ENCODE data around the gene FXYD4.

The FXYD4 gene

GRCh38 chr10:43355749-43356371 lies 15.6 kb upstream of the FXYD4 start:
- Histone ChIP-seq H3K18ac (ENCODE audit: low read length) (no peak overlapping the region), H3K23ac (ENCODE audit: low read length) (no peak overlapping the region), H4K91ac (ENCODE audit: low read depth, low read length) (no peak overlapping the region), H4K12ac (ENCODE audit: low read depth, low read length) (no peak overlapping the region), H3K27ac (ENCODE audit: low read depth, low read length) (no peak overlapping the region), H3K9ac (ENCODE audit: low read length) (no peak overlapping the region), H3K79me1 (ENCODE audit: low read length) (no peaks in the 10 kb centered on the region), H2BK120ac (ENCODE audit: insufficient read depth, low read length, poor library complexity) (no peak overlapping the region), H3K4me3 (ENCODE audit: low read depth, low read length) (no peak overlapping the region), H3K79me2 (ENCODE audit: control insufficient read depth, insufficient read depth, low read length, poor library complexity) (no peaks in the 10 kb centered on the region), H3K4ac (ENCODE audit: low read depth, low read length) (no peak overlapping the region), H3K4me2 (ENCODE audit: low read length) (no peak overlapping the region), H3K9me3 (ENCODE audit: insufficient read depth, low read depth, low read length) (no peaks in the 10 kb centered on the region), H3K4me1 (ENCODE audit: control insufficient read depth in 1 of 2, insufficient read depth in 2 of 2, low read length in 2 of 2) (peaks cover under 1% of the 10 kb centered on the region in 2 experiments), H2BK5ac (ENCODE audit: low read depth, low read length, poor library complexity) (no peak overlapping the region), H4K8ac (ENCODE audit: low read depth, low read length) (no peak overlapping the region), H3K14ac (ENCODE audit: low read length) (no peak overlapping the region), H3K27me3 (ENCODE audit: insufficient read depth, low read length) (no peaks in the 10 kb centered on the region), H2BK12ac (ENCODE audit: low read length) (no peak overlapping the region), H2AFZ (ENCODE audit: insufficient read depth, low read length, poor library complexity) (no peak overlapping the region), H2AK5ac (ENCODE audit: low read length) (no peak overlapping the region), H3K36me3 (ENCODE audit: control insufficient read depth in 1 of 2, insufficient read depth in 2 of 2, low read length in 2 of 2) (no peaks in the 10 kb centered on the region)
- no peak for DNase-seq
- no CpG with 5 or more reads among the region's 4 CpGs for WGBS (ENCODE audit: extremely low coverage, insufficient coverage, insufficient read length)

- no peak overlapping the region for H2AK5ac ChIP-seq (ENCODE audit: low read length)
- H3K18ac ChIP-seq (ENCODE audit: low read length), result no peak overlapping the region
- no peak overlapping the region for H4K91ac ChIP-seq (ENCODE audit: low read depth, low read length)
- no peaks in the 10 kb centered on the region for H3K9me3 ChIP-seq (ENCODE audit: insufficient read depth, low read depth, low read length)
- no peak overlapping the region for H2BK5ac ChIP-seq (ENCODE audit: low read depth, low read length, poor library complexity)
- no peak overlapping the region for H2BK120ac ChIP-seq (ENCODE audit: insufficient read depth, low read length, poor library complexity)
- WGBS (ENCODE audit: extremely low coverage, insufficient coverage, insufficient read length), result no CpG with 5 or more reads among the region's 6 CpGs
- no peak overlapping the region for H3K9ac ChIP-seq (ENCODE audit: low read length)
- no peak for DNase-seq
- H4K12ac ChIP-seq (ENCODE audit: low read depth, low read length), result no peak overlapping the region
- H4K8ac ChIP-seq (ENCODE audit: low read depth, low read length), result no peak overlapping the region
- H2AFZ ChIP-seq (ENCODE audit: insufficient read depth, low read length, poor library complexity), result no peak overlapping the region
- H3K36me3 ChIP-seq (ENCODE audit: control insufficient read depth in 1 of 2, insufficient read depth in 2 of 2, low read length in 2 of 2), result no peaks in the 10 kb centered on the region
- H3K4me3 ChIP-seq (ENCODE audit: low read depth, low read length), result no peak overlapping the region
- H3K4me2 ChIP-seq (ENCODE audit: low read length), result no peak overlapping the region
- peaks cover 7 to 8% of the 10 kb centered on the region in 2 experiments for H3K4me1 ChIP-seq (ENCODE audit: control insufficient read depth in 1 of 2, insufficient read depth in 2 of 2, low read length in 2 of 2)
- H3K14ac ChIP-seq (ENCODE audit: low read length), result no peak overlapping the region
- no peaks in the 10 kb centered on the region for H3K27me3 ChIP-seq (ENCODE audit: insufficient read depth, low read length)
- H2BK12ac ChIP-seq (ENCODE audit: low read length), result no peak overlapping the region
- H3K79me1 ChIP-seq (ENCODE audit: low read length), result peaks cover 9% of the 10 kb centered on the region
- no peak overlapping the region for H3K27ac ChIP-seq (ENCODE audit: low read depth, low read length)
- no peak overlapping the region for H3K23ac ChIP-seq (ENCODE audit: low read length)
- no peak overlapping the region for H3K4ac ChIP-seq (ENCODE audit: low read depth, low read length)
- H3K79me2 ChIP-seq (ENCODE audit: control insufficient read depth, insufficient read depth, low read length, poor library complexity), result peaks cover 3% of the 10 kb centered on the region
Observed at GRCh38 chr10:43360086-43360485, 11.3 kb upstream of the FXYD4 start.

- H4K91ac ChIP-seq (ENCODE audit: low read depth, low read length), result peak overlapping the region; percentile 42
- H3K23ac ChIP-seq (ENCODE audit: low read length), result no peak overlapping the region
- no peak overlapping the region for H3K4ac ChIP-seq (ENCODE audit: low read depth, low read length)
- H3K27me3 ChIP-seq (ENCODE audit: insufficient read depth, low read length), result no peaks in the 10 kb centered on the region
- no peak for DNase-seq
- no CpG with 5 or more reads among the region's 21 CpGs for WGBS (ENCODE audit: extremely low coverage, insufficient coverage, insufficient read length)
- peaks cover 7 to 8% of the 10 kb centered on the region in 2 experiments for H3K4me1 ChIP-seq (ENCODE audit: control insufficient read depth in 1 of 2, insufficient read depth in 2 of 2, low read length in 2 of 2)
- H3K4me2 ChIP-seq (ENCODE audit: low read length), result peak overlapping the region; percentile 69
- peak overlapping the region; percentile 46 for H2AFZ ChIP-seq (ENCODE audit: insufficient read depth, low read length, poor library complexity)
- H2BK5ac ChIP-seq (ENCODE audit: low read depth, low read length, poor library complexity), result no peak overlapping the region
- no peak overlapping the region for H3K27ac ChIP-seq (ENCODE audit: low read depth, low read length)
- H2BK12ac ChIP-seq (ENCODE audit: low read length), result no peak overlapping the region
- no peak overlapping the region for H2AK5ac ChIP-seq (ENCODE audit: low read length)
- H3K79me2 ChIP-seq (ENCODE audit: control insufficient read depth, insufficient read depth, low read length, poor library complexity), result peaks cover 3% of the 10 kb centered on the region
- H2BK120ac ChIP-seq (ENCODE audit: insufficient read depth, low read length, poor library complexity), result no peak overlapping the region
- H4K12ac ChIP-seq (ENCODE audit: low read depth, low read length), result peak overlapping the region; percentile 45
- H3K36me3 ChIP-seq (ENCODE audit: control insufficient read depth in 1 of 2, insufficient read depth in 2 of 2, low read length in 2 of 2), result no peaks in the 10 kb centered on the region
- H3K4me3 ChIP-seq (ENCODE audit: low read depth, low read length), result peak overlapping the region; percentile 70
- H3K18ac ChIP-seq (ENCODE audit: low read length), result peak overlapping the region; percentile 51
- peak overlapping the region; percentile 43 for H3K14ac ChIP-seq (ENCODE audit: low read length)
- peak overlapping the region; percentile 95 for H4K8ac ChIP-seq (ENCODE audit: low read depth, low read length)
- no peaks in the 10 kb centered on the region for H3K9me3 ChIP-seq (ENCODE audit: insufficient read depth, low read depth, low read length)
- H3K79me1 ChIP-seq (ENCODE audit: low read length), result peaks cover 9% of the 10 kb centered on the region
- H3K9ac ChIP-seq (ENCODE audit: low read length), result peak overlapping the region; percentile 9
Observed at GRCh38 chr10:43361547-43362190, 9.8 kb upstream of the FXYD4 start.

- peaks cover 3% of the 10 kb centered on the region for H3K79me2 ChIP-seq (ENCODE audit: control insufficient read depth, insufficient read depth, low read length, poor library complexity)
- H3K23ac ChIP-seq (ENCODE audit: low read length), result no peak overlapping the region
- no peaks in the 10 kb centered on the region for H3K27me3 ChIP-seq (ENCODE audit: insufficient read depth, low read length)
- H2BK12ac ChIP-seq (ENCODE audit: low read length), result no peak overlapping the region
- H3K79me1 ChIP-seq (ENCODE audit: low read length), result peaks cover 9% of the 10 kb centered on the region
- H2AK5ac ChIP-seq (ENCODE audit: low read length), result no peak overlapping the region
- H2BK5ac ChIP-seq (ENCODE audit: low read depth, low read length, poor library complexity), result peak overlapping the region; percentile 18
- H3K4ac ChIP-seq (ENCODE audit: low read depth, low read length), result peak overlapping the region; percentile 63
- peak overlapping the region; percentile 74 for H2AFZ ChIP-seq (ENCODE audit: insufficient read depth, low read length, poor library complexity)
- peak overlapping the region; percentile 60 for H4K91ac ChIP-seq (ENCODE audit: low read depth, low read length)
- peaks cover 7 to 8% of the 10 kb centered on the region in 2 experiments for H3K4me1 ChIP-seq (ENCODE audit: control insufficient read depth in 1 of 2, insufficient read depth in 2 of 2, low read length in 2 of 2)
- WGBS (ENCODE audit: extremely low coverage, insufficient coverage, insufficient read length), result no CpG with 5 or more reads among the region's 48 CpGs
- peak overlapping the region; percentile 70 for H3K4me3 ChIP-seq (ENCODE audit: low read depth, low read length)
- peak overlapping the region; percentile 71 for H4K12ac ChIP-seq (ENCODE audit: low read depth, low read length)
- H3K27ac ChIP-seq (ENCODE audit: low read depth, low read length), result no peak overlapping the region
- no peaks in the 10 kb centered on the region for H3K36me3 ChIP-seq (ENCODE audit: control insufficient read depth in 1 of 2, insufficient read depth in 2 of 2, low read length in 2 of 2)
- no peaks in the 10 kb centered on the region for H3K9me3 ChIP-seq (ENCODE audit: insufficient read depth, low read depth, low read length)
- peak overlapping the region; percentile 85 for H3K14ac ChIP-seq (ENCODE audit: low read length)
- peak overlapping the region; percentile 56 for H2BK120ac ChIP-seq (ENCODE audit: insufficient read depth, low read length, poor library complexity)
- H4K8ac ChIP-seq (ENCODE audit: low read depth, low read length), result peak overlapping the region; percentile 97
- H3K18ac ChIP-seq (ENCODE audit: low read length), result peak overlapping the region; percentile 70
- peak overlapping the region; percentile 69 for H3K4me2 ChIP-seq (ENCODE audit: low read length)
- peak; percentile 98 to 99 for DNase-seq
- H3K9ac ChIP-seq (ENCODE audit: low read length), result peak overlapping the region; percentile 68
Observed at GRCh38 chr10:43362191-43362839, 9.1 kb upstream of the FXYD4 start.
